GM12891 (cell line): ENCODE measurements around the gene SYTL1.

Source experiments
- POLR2A ChIP-seq: IDR thresholded peaks from 2 replicates; pipeline ENCODE4 v1.6.1; 2011; ENCODE audit warnings: low read depth, low read length, control low read depth
- POLR2AphosphoS5 ChIP-seq: IDR thresholded peaks from 2 replicates; pipeline ENCODE4 v1.6.1; 2011; ENCODE audit warnings: low read depth, low read length, control low read depth
- SPI1 ChIP-seq: IDR thresholded peaks from 2 replicates; pipeline ENCODE4 v1.6.1; 2011; ENCODE audit warnings: low read depth, low read length, control low read depth
- TAF1 ChIP-seq: IDR thresholded peaks from 2 replicates; pipeline ENCODE4 v1.6.1; 2011; ENCODE audit warnings: low read depth, low read length, control low read depth

GRCh38 chr1:27332536-27333281, 9.1 kb upstream of the SYTL1 start:
- TF ChIP-seq TAF1 (no peak), POLR2A (no peak), POLR2AphosphoS5 (no peak), SPI1 (no peak)
